ENCODE measurements around the gene MPLKIP.

GRCh38 chr7:40135317-40135610 is 842 bp upstream of the MPLKIP start:
- TF ChIP-seq EZH2 (optimal IDR thresholded peaks at IDR 0.05; ENCODE audit: low read depth, low read length) (no peak), EZH2phosphoT487 (IDR thresholded peaks at IDR 0.05; ENCODE audit: low read length) (no peak)
- TF ChIP-seq, protein P1, sequence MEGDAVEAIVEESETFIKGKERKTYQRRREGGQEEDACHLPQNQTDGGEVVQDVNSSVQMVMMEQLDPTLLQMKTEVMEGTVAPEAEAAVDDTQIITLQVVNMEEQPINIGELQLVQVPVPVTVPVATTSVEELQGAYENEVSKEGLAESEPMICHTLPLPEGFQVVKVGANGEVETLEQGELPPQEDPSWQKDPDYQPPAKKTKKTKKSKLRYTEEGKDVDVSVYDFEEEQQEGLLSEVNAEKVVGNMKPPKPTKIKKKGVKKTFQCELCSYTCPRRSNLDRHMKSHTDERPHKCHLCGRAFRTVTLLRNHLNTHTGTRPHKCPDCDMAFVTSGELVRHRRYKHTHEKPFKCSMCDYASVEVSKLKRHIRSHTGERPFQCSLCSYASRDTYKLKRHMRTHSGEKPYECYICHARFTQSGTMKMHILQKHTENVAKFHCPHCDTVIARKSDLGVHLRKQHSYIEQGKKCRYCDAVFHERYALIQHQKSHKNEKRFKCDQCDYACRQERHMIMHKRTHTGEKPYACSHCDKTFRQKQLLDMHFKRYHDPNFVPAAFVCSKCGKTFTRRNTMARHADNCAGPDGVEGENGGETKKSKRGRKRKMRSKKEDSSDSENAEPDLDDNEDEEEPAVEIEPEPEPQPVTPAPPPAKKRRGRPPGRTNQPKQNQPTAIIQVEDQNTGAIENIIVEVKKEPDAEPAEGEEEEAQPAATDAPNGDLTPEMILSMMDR (IDR thresholded peaks at IDR 0.05; ENCODE audit: low read length), result no peak
